ENCODE results near the gene GADD45A. TPM values are rescaled to one million over a fixed set of nuclear protein-coding genes. Genes with fewer than 3 reads are reported as not detected.
A peak's percentile ranks its signal among the peaks of the same experiment; 100 is the strongest.

GADD45A gene
- total and polyA plus RNA-seq, 9 of the 15 experiments (the other 6 are each of a cell fraction or from before 2014, with no cell fraction given), result 21.3 to 156 (median 62.1) TPM

DNA sequence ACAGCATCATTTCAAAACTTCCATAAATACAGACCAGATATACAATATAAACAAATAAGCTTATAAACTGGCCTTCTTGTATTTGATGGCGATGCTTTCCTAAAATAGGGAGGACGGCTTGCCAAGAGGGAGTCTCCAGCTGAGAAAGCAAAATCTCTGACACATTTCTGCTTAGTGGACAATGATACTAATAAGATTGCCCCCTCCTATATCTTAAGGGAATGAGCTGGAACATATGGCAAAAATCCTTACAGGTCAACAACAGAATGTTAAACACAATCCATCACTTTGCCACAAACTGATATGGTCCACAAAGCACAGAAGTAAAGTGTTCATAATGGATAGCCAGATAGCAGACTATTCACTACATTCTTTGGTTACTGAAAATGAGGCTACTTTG is 7.1 kb upstream of the GADD45A start:
- ChIA-PET CTCF (ENCODE audit: low intra/inter-chr PET ratio) (no interaction called here), POLR2A (interaction anchor here (1.2 to 1.4 kb wide), 2 partner anchors 10 kb away, joined by 4 read pairs; no protein-coding TSS in a partner anchor)
- intact Hi-C loops (cut with micrococcal nuclease), result no loop called here
- Histone ChIP-seq H3K27me3 (ENCODE audit: control insufficient read depth in 2 of 2, insufficient read depth in 2 of 2, low read length in 2 of 2) (no peaks in the 10 kb centered on the region), H4K20me1 (replicated peaks; ENCODE audit: control insufficient read depth, insufficient read depth, low read length) (no peaks in the 10 kb centered on the region), H3K79me2 (ENCODE audit: control insufficient read depth, insufficient read depth, low read length) (no peaks in the 10 kb centered on the region), H3K9me1 (ENCODE audit: control insufficient read depth, insufficient read depth, low read length) (no peaks in the 10 kb centered on the region), H3K36me3 (ENCODE audit: control insufficient read depth, insufficient read depth, low read length) (no peaks in the 10 kb centered on the region), H2AFZ (ENCODE audit: low read depth, low read length) (no peak overlapping the region), H3K4me1 (replicated peaks in 1 of 2; ENCODE audit: control insufficient read depth in 2 of 2, insufficient read depth in 2 of 2, low read length in 2 of 2) (peaks cover 3 to 14% of the 10 kb centered on the region in 2 experiments; a peak in 3 of 5 replicates), H3K4me2 (ENCODE audit: insufficient read depth, low read length) (no peak overlapping the region), H3K9me3 (replicated peaks; ENCODE audit: control insufficient read depth, insufficient read depth, low read depth, low read length) (no peaks in the 10 kb centered on the region), H3K4me3 (no peak overlapping the region), H3K27ac (ENCODE audit: extremely low read depth, low read depth, low read length) (no peak overlapping the region), H3K9ac (ENCODE audit: insufficient read depth in 1 of 2, low read depth in 2 of 2, low read length in 2 of 2) (no peak overlapping the region)
- WGBS (ENCODE audit: insufficient coverage, low coverage, missing lambda C conversion rate), result 53% methylated on average over 2 of the region's 2 CpGs
- DNase-seq (ENCODE audit: extremely low read depth in 1 of 4, low spot score in 3 of 4) (no peak), FAIRE-seq (peak; percentile 11), ATAC-seq (no peak)
- TF ChIP-seq HMGN3 (IDR thresholded peaks at IDR 0.05; ENCODE audit: borderline replicate concordance, extremely low read depth, insufficient read length, low read depth, low read length) (no peak), HCFC1 (IDR thresholded peaks at IDR 0.05; ENCODE audit: low read depth, low read length) (no peak), IFI16 (CRISPR knock-in tag; IDR thresholded peaks at IDR 0.05) (no peak), NFXL1 (CRISPR knock-in tag; IDR thresholded peaks at IDR 0.05) (no peak)
- TF ChIP-seq, protein P1, sequence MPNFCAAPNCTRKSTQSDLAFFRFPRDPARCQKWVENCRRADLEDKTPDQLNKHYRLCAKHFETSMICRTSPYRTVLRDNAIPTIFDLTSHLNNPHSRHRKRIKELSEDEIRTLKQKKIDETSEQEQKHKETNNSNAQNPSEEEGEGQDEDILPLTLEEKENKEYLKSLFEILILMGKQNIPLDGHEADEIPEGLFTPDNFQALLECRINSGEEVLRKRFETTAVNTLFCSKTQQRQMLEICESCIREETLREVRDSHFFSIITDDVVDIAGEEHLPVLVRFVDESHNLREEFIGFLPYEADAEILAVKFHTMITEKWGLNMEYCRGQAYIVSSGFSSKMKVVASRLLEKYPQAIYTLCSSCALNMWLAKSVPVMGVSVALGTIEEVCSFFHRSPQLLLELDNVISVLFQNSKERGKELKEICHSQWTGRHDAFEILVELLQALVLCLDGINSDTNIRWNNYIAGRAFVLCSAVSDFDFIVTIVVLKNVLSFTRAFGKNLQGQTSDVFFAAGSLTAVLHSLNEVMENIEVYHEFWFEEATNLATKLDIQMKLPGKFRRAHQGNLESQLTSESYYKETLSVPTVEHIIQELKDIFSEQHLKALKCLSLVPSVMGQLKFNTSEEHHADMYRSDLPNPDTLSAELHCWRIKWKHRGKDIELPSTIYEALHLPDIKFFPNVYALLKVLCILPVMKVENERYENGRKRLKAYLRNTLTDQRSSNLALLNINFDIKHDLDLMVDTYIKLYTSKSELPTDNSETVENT (CRISPR knock-in tag; IDR thresholded peaks at IDR 0.05), result no peak
- no TSS peak for BruUV-seq (replicated peaks)
- in situ Hi-C loops (cut with MboI), result no loop called here
